GM21381 (cell line): Measurements from ENCODE around the gene PLCG2.

Experiments
- ATAC-seq: cut with Tn5 transposase; IDR thresholded peaks from one replicate; pipeline ENCODE4 v1.9.1; 2021; ENCODE audit warnings: mild to moderate bottlenecking, moderate library complexity; ENCODE audit not compliant: unreplicated experiment

Gene PLCG2

DNA sequence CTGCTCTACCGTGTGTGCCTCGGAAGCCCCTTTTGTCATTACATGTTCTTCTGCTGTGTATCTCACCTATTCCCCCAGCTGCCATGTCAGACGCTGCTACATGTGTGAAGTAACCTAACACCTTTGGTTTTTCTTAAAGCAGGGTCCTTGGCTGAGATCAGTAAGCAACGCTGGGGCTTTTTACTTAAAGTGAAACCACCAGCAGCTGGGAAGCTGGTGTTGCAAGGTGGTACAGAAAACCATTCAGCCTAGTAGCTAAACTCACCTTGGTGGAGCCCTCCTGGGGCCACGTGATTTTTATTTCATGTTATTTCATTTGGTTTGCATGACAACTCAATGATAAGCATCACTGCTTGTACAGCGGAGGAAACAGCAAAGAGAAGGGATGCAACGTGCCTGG, 62.6 kb downstream of the PLCG2 start:
- peak; percentile 45 for ATAC-seq

DNA sequence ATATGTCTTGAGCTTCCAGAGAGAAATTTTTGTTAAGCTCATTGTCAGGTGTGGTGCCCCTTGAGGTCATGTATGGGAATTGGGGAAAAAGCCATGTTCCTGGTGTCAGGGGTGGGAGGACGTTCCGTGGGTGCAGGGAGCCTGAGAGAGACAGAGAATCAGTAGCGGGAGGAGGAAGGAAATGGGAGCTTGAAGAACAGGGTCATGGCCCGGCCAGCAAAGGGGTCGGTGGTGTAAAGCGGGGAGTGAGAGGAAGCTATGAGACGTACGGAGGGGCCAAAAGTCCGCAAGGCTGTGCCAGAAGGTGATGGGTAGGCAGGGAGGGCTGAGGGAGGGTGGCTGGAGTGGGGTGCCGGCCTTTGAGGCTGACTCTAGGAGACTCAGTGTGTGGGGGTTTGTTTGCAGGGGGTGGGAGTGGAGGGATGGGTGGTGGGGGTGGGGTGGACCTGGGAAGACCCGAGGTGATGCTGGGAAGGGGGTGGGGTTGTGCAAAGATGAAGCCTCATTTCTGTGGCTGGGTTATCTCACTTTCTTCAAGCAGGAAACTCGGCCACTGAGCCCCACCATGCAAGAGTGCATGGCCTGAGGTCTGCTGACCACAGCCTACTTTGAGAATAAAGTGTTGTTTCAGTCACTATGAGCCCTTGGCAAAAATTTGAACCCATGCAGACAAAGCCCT, 63.6 kb downstream of the PLCG2 start:
- peak; percentile 34 for ATAC-seq

DNA sequence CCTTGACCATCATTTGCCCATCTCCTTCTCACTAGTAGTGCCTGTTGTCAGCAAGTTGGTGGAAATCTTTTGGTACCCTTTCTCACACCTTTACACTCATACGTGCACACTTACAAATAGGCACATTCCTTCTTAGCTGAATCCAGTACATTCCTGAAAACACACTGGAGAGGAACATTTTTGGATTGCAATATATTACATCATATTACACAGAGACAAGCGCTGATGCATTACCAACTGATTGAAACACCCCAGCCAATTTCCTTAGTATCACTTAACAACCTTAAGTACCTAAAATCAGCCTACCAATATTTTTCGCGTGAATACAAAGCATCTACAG, 64.1 kb downstream of the PLCG2 start:
- no peak for ATAC-seq

DNA sequence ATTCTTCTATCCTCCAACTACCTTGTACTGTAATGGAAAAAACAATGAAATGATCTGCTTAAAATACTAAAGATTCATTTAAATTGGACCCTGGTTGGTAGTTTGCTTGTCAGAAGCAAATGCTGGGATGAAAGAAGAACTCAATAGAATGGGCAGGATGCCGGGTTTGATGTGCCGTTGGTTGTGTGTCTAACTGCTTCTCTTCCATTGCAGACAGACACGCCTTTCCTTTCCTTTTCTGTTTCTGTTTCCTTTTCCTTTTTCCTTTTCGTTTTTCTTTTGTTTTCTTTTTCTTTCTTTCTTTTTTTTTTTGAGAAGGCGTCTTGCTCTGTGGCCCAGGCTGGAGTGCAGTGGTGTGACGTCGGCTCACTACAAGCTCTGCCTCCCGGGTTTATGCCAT, 64.6 kb downstream of the PLCG2 start:
- ATAC-seq: no peak

DNA sequence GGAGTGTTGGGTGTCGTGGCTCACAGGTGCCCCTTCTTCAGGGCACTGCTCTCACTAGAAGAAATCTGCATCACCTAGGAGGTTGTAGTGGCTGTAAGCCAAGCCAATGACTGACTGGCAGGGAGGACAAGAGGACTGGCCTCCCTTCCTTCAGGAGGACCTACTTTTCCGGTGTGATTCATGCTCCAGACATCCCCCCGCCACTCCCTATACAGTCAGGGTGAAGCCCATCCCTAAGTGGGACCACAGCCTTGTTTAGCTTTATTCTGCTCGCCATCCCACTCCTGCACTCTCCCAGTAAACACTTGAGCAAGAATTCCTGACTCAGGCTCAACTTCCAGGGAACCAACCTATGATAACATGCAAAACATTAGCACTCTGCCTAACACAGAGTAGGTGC, 67.0 kb downstream of the PLCG2 start:
- ATAC-seq: no peak

DNA sequence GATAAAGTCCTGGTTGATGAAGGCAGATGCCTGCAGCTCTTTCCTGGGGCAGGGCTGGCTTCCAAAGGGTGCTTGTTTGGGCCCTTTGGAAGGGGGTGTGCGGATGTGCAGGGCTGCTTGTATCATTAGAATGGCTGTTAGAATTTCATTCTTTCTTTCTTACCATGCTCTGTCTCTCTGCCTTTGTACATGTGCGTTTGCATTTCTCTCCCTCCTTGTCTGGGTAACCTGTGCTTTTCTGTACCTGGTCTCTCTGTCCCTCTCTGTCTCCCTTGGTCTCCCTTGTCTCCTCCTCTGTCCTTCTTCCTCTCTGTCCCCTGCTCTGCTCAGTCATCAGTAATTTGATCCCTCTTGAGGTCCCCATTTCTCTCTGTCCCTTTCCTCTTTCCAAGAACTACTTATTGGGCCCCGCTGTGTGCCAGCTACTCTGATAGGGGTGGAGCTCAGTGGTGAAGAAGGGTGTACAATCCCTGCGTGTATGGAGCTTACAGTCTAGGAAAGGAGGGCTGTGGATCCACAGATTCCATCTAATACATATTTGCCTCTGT, 69.3 kb downstream of the PLCG2 start:
- no peak for ATAC-seq

DNA sequence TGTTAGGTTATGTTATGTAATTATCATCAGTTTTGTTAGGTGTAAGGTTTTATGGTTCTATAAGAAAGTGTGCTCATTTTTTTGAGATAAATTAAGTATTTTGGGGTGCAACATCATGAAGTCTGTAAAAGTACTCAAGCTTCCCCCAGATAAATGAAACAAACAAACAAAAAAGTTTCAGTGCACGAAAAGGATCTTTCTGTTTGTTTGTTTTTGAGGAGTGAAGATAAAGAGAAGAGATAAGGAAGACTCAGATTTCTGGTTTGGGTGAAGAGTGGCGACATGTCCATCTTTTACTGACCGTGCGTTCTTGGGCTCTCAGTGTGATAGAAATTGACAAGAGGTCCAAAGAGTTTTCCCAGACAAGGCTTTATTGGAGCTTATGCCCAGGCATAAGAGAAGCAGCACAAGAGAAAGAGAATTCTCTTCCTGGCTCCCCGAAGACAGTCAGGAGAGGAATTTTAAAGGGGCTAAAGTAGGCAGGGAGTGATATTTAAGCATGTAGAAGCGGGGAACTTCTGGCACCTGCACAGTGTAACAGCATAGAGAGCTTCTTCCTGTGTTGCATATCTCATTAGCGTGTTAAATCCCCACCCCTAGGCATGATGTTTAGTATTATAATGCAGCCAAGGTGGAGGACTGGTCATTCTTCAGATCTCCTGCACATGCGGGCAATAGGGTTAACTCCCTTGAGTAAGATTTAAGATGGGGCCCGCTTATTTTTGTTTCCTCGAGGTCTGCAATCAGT, 71.3 kb downstream of the PLCG2 start:
- ATAC-seq: no peak

DNA sequence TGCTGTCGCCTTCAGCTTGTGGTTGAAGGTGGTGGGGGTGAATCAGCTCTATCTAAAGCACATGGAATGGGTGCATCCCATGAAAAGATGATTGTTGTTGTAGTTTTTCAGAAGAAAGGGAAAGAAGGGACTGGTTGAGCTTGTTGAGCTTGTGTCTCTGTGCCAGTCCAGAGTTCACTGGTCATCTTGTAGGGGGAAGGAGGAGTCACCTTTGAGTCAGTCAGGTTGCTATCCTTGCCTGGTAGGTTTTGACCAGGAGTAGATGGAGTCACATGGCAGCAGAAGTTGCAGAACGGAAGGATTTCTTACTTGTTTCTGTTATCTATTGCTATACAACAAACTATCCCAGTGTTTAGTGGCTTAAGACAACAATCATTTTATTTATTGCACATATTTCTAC, 73.3 kb downstream of the PLCG2 start:
- no peak for ATAC-seq

DNA sequence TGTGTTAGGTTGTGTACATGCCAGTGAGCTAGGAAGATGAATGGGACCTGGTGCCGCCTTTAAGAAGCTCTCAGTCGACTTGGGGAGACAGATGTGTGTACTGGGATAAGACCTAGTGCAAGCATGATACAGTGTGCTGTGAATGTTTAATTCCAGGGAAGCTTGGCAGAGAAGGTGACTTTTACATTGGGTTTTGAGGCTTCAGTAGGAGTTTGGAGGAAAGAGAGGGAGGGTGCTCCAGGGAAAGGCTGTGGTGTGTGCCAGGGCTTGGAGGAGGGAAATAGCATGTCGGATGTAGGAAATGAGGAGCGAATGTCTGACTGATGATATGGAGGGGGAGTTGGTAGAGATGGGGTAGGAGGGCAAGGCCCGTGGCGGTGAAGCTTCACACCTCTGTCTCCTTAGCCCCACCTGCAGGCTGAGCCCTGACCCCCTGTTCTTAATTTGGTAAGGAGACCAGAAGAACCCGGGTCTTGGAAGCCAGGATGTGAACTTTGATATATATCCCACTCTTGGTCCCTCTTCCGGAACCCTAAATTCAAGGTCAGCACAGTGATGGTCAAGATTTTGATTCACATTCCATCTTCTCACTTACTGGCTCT, 76.6 kb downstream of the PLCG2 start:
- ATAC-seq: no peak

DNA sequence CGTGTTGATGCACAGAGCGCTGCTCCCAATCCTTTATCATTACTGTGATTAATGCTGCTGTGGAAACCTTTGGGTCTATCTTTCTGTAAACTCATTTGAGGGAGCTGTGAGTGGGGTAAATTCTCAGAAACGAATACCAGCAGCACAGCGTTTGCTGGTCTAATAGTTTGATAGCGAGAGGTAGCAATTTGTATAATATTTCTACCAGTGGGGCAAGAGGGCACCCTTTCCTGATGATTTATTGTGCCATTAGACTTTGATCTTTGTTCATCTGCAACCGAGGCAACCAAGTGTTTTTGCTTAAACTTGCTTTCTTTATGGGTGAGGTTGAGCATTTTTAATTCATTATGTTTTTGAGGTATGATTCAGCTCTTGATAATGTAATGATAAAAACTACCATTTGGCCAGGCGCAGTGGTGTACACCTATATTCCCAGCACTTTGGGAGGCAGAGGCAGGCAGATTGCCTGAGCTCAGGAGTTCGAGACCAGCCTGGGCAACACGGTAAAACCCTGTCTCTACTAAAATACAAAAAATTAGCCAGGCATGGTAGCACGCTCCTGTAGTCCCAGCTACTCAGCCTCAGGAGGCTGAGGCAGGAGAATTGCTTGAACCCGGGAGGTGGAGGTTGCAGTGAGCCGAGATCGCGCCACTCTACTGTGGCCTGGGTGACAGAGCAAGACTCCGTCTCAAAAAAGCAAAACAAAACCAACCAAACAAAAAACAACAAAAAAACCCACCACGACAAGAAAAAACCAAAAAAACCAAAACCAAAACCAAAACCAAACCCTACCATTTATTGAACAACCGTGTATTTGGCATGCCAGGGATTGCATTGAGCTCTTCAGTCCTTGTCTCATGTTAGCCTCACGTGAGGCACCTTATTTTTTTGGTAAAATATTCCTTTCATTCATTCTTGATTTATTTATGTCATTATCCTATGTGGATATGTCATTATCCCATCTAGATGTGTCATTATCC, 81.5 kb downstream of the PLCG2 start:
- no peak for ATAC-seq

DNA sequence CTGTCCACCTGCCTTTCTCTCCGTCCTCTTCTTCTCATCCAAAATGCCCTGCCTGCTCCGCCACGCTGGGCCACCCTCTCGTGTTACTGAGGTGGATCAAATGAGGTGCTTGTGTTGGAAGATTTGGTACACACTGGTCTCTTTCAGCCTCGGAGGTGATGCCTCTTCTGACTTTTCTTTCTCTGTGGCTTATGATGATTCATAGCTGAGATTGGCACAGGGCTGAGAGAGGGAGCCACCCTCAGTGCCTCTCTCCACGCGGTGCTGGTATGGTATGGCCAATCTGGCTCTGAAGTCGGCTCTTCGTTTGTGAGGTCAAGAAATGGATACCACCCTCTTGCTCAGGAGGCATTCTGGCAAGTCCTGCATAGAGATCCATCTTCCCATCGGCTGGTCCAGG, 82.4 kb downstream of the PLCG2 start:
- no peak for ATAC-seq

DNA sequence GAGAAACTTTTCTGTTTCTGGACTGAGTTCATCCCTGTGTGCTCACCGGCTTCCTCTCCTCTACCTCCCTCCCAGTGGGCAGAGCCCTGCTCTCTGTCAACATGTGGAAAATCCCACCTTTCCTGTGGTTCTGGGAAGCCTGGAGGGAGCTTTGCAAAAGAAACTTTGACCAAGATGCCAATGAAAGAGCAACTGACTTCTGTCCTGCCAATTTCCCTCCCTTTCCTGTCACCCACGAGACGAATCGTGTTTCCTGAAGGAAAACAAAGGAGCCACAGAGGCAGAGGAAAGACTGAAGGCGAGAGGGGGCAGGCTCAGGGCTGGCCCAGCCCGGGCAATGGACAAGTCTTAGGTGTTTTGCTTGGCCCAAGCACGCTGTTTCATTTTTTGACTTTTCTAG, 82.8 kb downstream of the PLCG2 start:
- no peak for ATAC-seq

DNA sequence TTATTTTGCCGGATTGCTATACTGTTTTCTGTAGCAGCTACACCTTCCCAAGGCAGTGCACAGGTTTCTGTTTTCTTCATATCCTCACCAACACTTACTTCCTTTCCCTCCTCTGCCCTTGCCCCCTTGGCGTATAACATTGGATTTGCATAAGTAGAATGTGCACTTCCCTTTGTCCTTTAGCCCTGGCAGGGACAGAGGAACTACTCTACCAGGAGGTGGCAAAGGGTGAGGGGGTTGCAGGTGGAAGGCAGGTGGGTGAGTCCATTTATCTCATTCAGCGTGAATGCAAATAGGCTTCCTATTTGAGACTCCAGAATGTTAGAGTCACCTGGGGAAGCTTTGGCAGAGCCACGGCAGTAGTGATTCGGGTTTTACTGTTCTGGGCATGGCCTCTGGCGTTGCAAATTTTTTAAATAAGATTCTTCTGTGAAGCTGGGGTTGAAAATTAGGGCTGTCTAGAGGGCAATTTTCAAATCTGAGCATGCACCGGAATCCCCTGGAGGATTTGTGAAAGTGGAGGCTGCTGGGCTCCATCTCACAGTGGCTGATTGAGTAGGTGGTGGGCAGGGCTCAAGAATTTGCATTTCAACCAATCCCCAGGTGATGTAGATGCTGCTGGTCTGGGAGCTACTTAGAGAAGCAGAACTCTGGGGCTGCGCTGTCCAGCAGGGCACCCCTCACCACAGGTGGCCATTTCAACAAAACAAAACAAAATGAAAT, 84.7 kb downstream of the PLCG2 start:
- ATAC-seq: peak; percentile 70

DNA sequence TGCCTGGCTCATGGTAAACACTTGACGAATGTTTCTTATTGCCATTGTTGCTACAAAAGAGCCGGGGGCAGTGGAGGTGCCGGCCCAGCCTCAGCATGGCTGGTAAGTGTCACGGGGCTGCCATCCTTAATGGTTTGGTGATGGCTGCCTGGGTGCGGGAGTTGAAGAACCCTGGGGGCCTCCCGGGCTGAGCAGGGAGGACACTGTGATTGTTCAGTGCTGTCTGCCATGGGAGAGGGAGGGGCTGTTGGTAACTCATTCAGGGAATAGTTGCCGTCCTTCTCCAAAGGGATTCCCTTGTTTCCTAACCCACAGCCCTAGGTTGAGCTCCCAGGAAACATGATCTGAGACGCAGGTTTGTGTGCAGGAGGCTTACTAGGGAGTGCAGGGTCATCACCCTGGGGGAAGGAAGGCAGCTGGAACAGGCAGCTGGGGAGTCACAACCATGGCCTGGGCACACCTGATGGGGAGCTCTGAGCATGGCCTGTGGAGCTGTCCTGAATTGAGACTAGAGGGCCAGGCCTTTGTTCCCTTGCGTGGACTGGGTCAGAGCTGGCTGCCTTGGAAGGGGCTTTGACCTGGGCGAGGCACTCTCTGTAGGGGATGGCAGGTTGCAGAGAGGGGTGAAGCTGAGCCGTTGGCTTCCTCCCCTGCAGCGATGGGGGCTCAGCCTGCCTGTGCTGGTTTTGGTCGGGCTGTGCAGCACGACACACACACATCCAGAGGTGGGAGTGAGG, 85.7 kb downstream of the PLCG2 start:
- no peak for ATAC-seq

DNA sequence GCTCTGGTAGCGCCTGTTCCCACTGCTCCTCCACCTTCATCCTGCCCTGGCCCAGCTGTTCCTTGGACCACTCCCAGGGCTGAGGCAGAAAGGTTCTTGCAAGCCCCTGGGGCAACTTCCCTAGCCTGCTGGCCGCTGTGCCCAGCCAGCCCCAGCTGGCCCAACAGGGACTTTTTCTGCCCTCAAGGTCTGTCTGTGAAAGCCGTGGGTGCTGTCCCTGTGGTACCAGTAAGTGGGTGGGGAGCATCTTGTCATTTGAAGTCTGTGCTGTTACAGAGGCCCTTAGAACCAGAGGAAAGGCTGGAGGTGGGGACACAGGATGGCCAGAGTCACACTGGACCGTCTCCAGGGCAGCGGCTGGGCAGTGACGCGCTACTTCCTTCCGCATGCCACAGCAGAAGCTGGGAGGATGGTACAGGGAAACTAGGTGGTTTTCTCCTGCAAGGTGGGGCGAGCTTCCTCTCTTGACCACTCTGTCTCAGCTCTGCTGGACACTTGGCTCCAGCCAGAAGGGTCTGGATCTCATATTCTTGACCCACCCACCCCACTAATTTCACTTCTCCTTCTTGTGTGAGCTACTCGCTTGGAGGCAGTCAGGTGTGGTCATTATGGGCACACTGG, 87.8 kb downstream of the PLCG2 start:
- no peak for ATAC-seq

DNA sequence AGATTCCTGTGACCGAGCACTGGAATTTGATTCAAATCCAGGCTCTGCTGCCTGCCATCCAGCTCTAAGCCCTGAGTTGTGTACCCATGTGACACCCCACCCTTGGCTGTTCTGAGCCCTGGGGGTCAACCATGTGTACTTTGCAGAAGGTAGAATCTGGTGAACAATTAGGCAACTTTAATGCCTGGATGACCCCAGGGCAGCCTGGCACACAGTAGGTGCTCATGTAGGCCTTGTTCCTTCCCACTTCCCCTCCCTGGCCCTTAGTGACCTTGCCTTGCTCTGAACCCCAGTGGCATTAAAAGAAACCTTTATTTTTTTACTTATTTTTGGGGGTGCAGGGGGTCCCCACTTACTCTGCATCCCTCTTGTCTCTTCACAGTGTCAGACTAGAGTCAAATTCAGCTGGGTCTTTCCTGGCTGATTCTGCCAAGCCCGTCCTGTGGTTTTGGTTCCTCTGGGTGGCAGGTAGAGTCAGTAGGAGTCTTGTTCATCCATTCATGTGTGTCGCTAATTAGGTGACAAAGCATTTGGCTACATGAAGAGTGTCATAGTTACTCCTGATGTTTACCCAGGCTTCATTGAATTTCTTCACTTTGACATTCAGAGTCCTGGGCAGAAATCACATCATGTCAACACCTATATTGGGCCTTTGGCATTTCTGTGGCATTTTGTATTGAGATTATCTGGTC, 89.1 kb downstream of the PLCG2 start:
- no peak for ATAC-seq

DNA sequence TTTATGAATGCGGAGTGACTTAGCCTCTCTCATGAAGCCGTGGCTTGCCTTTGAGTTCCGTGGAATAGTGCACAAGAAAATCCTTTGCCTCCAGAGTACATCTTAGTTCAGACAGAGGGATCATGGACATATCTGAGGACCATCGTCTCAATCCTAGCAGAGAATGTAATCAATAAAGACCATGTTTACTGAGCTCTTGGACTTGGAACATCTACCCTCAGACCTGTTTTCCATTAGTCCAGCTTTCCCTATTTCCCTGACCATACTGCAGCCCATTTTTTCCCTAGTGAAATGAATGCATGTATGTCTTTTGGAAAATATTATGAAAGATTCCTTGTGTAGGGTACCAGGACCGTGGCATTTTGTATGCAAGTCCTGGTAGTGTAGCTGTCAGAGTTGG, 90.2 kb downstream of the PLCG2 start:
- no peak for ATAC-seq

DNA sequence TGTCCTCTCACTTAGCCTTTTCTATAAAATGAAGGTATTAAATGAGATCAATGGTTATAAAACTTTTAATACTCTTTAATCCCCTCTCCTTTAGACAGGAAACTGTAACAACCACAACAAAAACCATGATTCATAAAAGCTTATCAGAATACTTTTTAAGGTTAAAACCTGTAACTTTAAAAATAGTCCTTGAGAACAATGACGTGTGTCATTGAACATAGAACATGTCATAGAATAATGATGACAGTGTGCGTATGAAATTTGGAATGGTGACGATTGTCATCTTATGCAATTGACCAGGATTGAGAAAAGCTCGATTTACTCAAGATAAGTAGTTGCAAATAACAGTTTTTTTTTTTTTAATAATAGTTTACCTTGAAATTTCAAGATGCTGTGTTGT, 94.1 kb downstream of the PLCG2 start:
- no peak for ATAC-seq
